ENCODE measurements around the gene OTOG.

- TF ChIP-seq CTCF (IDR thresholded peaks at IDR 0.05; ENCODE audit: borderline replicate concordance, extremely low read depth, low read length, poor library complexity, severe bottlenecking) (no peak), EZH2 (IDR thresholded peaks at IDR 0.05; ENCODE audit: borderline replicate concordance, low read depth, low read length, severe bottlenecking) (no peak)
Observed at GRCh38 chr11:17610085-17610894, 63.2 kb downstream of the OTOG start.
